ENCODE results near the gene ARHGEF35. TPM values are rescaled to one million over a fixed set of nuclear protein-coding genes. Genes with fewer than 3 reads are reported as not detected.
"Not testable (repeated sequence)": the region's sequence is repeated elsewhere in the genome, so short reads cannot be mapped to it uniquely, and the experiment has no call there.

The ARHGEF35 gene
- polyA plus RNA-seq (ENCODE audit: insufficient read length in 3 of 3): 10 to 100 TPM; 18.4 to 27.3 (median 19.5) TPM
- long read RNA-seq, donor 1, transcript ARHGEF35-201 (2 exons, 2,431 nt): major isoform, 8 of 8 reads
- long read RNA-seq, donor 1, partial matches to known transcripts: 0 of 8 reads
- long read RNA-seq, donor 1, other reads (novel, unspliced or antisense): 0 of 8 reads
- long read RNA-seq, donor 2, transcript ARHGEF35-201 (2 exons, 2,431 nt): major isoform, 8 of 8 reads
- long read RNA-seq, donor 2, partial matches to known transcripts: 0 of 8 reads
- long read RNA-seq, donor 2, other reads (novel, unspliced or antisense): 0 of 8 reads
- long read RNA-seq, donor 3, transcript ARHGEF35-201 (2 exons, 2,431 nt): major isoform, 9 of 9 reads
- long read RNA-seq, donor 3, partial matches to known transcripts: 0 of 9 reads
- long read RNA-seq, donor 3, other reads (novel, unspliced or antisense): 0 of 9 reads
- long read RNA-seq, donor 4, transcript ARHGEF35-201 (2 exons, 2,431 nt): major isoform, 9 of 9 reads
- long read RNA-seq, donor 4, partial matches to known transcripts: 0 of 9 reads
- long read RNA-seq, donor 4, other reads (novel, unspliced or antisense): 0 of 9 reads
- long read RNA-seq, donor 5: 0 reads
- long read RNA-seq, donor 6, transcript ARHGEF35-201 (2 exons, 2,431 nt): major isoform, 15 of 15 reads
- long read RNA-seq, donor 6, partial matches to known transcripts: 0 of 15 reads
- long read RNA-seq, donor 6, other reads (novel, unspliced or antisense): 0 of 15 reads
- long read RNA-seq, donor 7, transcript ARHGEF35-201 (2 exons, 2,431 nt): major isoform, 7 of 7 reads
- long read RNA-seq, donor 7, partial matches to known transcripts: 0 of 7 reads
- long read RNA-seq, donor 7, other reads (novel, unspliced or antisense): 0 of 7 reads
- long read RNA-seq, donor 8, partial matches to known transcripts: 0 of 2 reads
- long read RNA-seq, donor 8, other reads (novel, unspliced or antisense): 0 of 2 reads
- long read RNA-seq, donor 9, transcript ARHGEF35-201 (2 exons, 2,431 nt): major isoform, 9 of 9 reads
- long read RNA-seq, donor 9, partial matches to known transcripts: 0 of 9 reads
- long read RNA-seq, donor 9, other reads (novel, unspliced or antisense): 0 of 9 reads
- long read RNA-seq, donor 10, transcript ARHGEF35-201 (2 exons, 2,431 nt): major isoform, 10 of 10 reads
- long read RNA-seq, donor 10, partial matches to known transcripts: 0 of 10 reads
- long read RNA-seq, donor 10, other reads (novel, unspliced or antisense): 0 of 10 reads
- long read RNA-seq, donor 11, partial matches to known transcripts: 0 of 3 reads
- long read RNA-seq, donor 11, other reads (novel, unspliced or antisense): 0 of 3 reads
- long read RNA-seq, donor 12, transcript ARHGEF35-201 (2 exons, 2,431 nt): major isoform, 14 of 25 reads
- long read RNA-seq, donor 12, partial matches to known transcripts: 11 of 25 reads
- long read RNA-seq, donor 12, other reads (novel, unspliced or antisense): 0 of 25 reads
- long read RNA-seq, donor 13, partial matches to known transcripts: 0 of 1 reads
- long read RNA-seq, donor 13, other reads (novel, unspliced or antisense): 0 of 1 reads
- long read RNA-seq, donor 14, transcript ARHGEF35-201 (2 exons, 2,431 nt): major isoform, 22 of 38 reads
- long read RNA-seq, donor 14, partial matches to known transcripts: 16 of 38 reads
- long read RNA-seq, donor 14, other reads (novel, unspliced or antisense): 0 of 38 reads
- long read RNA-seq, donor 15, transcript ARHGEF35-201 (2 exons, 2,431 nt): major isoform, 9 of 9 reads
- long read RNA-seq, donor 15, partial matches to known transcripts: 0 of 9 reads
- long read RNA-seq, donor 15, other reads (novel, unspliced or antisense): 0 of 9 reads
- long read RNA-seq, donor 16, transcript ARHGEF35-201 (2 exons, 2,431 nt): major isoform, 6 of 6 reads
- long read RNA-seq, donor 16, partial matches to known transcripts: 0 of 6 reads
- long read RNA-seq, donor 16, other reads (novel, unspliced or antisense): 0 of 6 reads

GRCh38 chr7:144195212-144195872 lies at the start of gene ARHGEF35:
Gene ARHGEF35 (minus strand): TSS chr7:144195833. CDS start chr7:144188383, 7,450 bp downstream.
- DNase-seq: not testable (repeated sequence)

DNA sequence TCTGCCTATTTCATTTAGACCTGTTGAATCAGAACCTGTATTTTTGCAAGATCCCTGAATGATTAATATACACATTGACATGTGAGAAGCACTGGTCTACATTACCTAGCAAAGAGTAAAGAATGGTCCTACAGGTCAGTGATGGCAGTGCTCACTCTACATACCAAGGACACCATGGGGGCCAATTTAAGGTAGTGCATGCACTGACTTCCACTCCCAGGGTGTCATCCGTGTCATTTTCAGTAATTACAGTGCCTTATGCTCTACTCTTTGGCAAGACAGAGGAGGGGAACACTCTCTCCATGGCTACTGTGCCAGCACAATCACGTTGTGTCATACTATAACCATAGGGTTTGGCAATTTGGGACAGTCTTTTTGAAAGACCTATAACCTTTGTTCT lies 49.7 kb upstream of the ARHGEF35 start:
- DNase-seq: not testable (repeated sequence)

DNA sequence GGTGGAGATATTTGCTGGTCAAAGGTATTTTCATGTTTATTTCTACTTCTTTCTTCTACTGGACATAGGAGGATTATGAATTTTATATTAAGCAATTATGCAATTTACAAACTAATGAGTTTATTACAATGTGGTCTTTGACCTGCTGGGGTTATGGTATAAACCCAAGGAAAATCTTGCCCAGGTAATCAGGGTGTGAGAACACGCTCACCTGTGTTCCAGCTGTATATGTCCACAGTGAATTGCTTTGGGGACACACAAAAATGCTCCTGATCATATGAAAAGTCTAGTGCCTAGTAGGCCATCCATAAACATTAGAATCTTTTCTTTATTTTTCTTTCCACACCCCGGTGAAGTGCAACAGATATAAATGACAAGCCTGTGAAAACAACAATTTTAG lies 43.7 kb upstream of the ARHGEF35 start, which contains the start of gene OR2A42:
Gene OR2A42 (minus strand): TSS at position 241 of the 400 bp plus-strand sequence. CDS start 6,762 bp downstream, outside the sequence.
- DNase-seq: not testable (repeated sequence)

DNA sequence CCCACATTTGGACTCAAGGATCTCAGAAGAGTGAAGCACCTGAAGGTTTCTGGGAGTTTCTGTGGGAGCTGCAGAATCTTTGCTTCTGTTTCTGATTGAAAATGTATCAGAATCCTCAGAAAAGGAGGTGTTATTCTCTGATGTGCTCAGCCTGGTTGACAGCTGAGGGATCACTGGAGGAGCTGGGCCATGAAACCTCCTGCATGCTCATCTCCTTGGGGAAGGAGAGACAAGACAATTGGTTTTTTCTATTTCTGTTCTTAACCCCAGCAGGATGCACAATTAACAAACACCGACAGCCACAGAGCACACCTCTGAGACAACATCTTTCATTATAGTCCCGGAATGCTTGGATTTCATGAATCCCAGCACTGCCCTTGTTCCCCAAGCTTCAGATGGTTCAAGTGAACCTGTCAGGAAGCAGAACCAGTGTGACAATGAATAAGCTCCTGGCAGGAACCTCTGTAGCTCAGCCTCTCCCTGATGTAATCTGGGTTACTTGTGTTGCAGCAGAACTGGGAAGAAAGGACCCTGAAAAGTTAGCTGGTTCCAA lies 43.0 kb upstream of the ARHGEF35 start:
- DNase-seq: not testable (repeated sequence)

GRCh38 chr7:144233039-144233438 lies 37.4 kb upstream of the ARHGEF35 start:
- not testable (repeated sequence) for DNase-seq

DNA sequence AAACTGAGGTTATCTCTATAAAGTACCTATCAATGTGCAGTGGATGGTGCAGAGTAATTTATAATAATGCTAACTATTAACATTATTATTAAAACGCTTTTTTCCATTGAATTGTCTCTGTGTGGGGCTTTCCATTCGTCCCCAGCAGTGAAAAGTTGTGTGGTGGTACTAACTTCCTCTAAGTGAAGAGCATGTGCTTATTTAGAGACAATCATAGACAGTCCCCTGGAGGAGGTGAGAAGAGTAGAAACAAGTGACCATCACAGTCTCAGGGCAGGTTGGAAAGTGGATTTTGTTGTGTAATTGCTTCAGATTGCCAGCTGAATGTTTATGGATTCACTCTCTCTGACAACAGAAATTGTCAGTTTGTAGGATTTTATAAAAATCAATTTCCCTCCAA lies 35.4 kb upstream of the ARHGEF35 start:
- DNase-seq: not testable (repeated sequence)

DNA sequence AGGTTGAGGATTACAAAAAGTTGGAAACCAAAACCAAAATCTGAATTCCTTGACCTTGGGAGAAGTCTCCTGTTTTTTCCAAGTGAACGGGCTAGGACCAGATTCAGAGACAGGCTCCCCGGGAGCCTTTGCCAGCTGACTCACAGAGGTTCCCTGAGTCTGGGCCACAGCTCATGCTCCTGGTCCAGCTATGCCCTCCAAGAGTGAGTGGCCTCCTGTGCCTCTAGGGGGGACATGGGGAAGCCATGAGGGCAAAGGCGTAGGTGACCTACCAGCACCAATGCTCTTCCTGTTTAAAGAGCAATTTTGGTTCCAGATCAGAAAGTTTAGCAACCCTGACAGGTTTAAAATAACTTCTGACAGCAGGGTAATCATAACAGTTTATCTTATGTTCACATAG lies 33.2 kb upstream of the ARHGEF35 start:
- not testable (repeated sequence) for DNase-seq

DNA sequence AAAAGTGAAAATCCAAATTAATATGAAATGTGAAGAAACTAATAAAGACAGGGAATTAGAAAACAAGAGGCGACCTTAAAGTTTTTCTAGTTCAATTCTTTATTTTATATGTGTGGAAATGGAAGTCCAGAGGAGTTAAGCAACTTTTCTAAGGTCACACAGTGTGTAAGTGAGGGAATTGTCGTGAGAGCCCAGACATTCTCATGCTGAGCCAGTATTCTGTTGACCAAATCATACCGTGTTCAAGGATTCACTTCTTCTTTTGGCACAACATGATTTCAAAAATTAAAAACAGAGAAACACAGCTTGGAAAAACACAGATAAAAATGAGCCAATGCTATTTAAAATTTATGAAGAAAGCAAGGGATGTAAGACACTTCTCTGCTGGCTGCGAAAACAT lies 31.2 kb upstream of the ARHGEF35 start:
- DNase-seq: not testable (repeated sequence)

DNA sequence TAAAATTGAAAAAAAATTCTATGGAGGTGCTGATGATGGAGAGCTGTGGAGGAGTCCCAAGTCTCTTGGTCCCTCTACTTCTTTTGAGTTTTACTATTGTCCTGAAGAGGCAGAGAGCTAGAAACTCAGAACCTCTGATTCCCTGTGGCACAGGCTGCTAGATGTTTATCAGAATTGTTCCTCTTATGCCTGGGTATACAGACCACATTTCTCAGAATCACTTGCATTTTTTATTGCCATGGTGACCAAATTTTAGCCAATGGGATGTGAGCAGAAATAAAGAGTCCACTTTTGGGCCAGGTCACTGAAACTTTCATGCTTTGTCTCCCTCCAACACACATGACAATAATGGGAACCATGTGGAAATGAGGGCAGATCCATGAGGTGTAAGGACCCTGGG lies 28.0 kb upstream of the ARHGEF35 start:
- DNase-seq: not testable (repeated sequence)

GRCh38 chr7:144220531-144220930 lies 24.9 kb upstream of the ARHGEF35 start:
- not testable (repeated sequence) for DNase-seq

DNA sequence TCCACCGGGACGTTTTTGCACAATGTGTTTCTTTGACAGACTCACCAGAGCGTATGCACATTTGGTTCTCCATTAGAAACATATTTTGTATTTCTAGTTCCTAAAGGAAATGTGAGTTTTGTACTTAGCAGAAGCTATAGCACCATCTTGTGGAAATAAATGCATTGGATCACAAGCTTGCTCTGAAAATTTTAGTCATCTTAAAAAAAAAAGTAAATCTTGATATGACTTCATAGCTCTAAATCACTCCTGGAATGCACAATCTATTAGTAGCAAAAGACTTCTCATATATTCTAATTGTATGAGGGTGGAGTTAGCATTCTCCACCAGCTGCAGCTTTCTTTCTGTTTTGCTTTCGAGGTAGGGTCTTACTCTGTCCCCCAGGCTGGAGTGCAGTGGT lies 23.5 kb upstream of the ARHGEF35 start:
- DNase-seq: not testable (repeated sequence)

DNA sequence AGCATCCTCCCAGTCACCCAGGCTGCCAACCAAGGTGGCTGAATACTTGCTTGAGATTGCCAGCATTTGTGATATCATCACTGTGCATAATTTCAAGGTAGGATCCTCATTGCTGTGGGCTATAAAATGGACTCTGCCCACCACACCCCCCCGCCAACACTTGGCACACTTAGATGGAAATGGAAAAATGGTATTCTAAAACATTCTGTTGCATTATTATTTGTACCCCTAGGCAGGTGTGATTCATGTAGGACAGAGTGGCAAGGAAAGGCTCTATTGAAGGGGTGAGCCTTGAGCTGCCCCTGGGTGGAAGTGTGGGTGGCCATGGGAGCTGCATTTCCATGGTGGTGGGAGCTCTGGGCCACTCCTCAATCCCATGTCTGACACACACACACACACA lies 22.9 kb upstream of the ARHGEF35 start:
- not testable (repeated sequence) for DNase-seq

DNA sequence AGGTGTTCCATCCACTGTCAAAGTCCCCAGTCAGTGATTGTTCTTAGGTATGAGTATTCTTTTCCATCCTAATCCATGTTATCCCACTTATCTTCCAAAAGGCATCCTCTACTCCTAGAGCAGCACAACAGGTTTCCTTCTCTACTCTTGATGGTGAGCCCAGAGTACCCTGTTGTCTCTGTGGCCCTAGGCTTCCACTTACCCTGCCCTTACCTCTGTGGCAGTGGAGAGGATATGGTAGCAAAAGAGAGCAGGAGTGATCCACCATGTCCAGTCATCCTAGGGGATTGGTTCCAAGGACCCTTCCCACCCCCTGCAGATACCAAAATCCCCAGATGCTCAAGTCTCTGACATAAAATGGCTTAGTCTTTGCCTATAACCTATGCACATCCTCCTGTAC lies 21.6 kb upstream of the ARHGEF35 start:
- not testable (repeated sequence) for DNase-seq

- DNase-seq: not testable (repeated sequence)
These were observed 9.7 kb upstream of the ARHGEF35 start for GRCh38 chr7:144205306-144205705.

DNA sequence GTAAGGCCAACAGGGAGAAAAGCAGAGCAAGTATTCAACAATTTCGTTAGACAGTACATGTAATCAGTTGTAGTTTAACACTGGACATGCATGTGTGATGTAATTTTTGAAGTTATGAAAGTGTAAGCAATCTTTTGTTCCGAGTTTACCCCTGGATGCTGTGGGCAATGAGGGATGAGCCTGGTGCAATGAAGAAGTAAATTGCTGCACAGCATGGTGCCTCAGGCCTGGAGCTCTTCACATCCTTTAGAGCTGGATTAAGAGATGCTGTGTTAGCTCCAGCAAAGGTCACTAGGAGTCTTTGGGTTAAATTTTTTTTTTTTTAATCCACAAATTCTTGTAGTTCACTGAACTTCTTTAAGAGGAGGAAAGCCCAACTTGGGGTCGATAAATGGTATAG lies 7.5 kb upstream of the ARHGEF35 start:
- not testable (repeated sequence) for DNase-seq

DNA sequence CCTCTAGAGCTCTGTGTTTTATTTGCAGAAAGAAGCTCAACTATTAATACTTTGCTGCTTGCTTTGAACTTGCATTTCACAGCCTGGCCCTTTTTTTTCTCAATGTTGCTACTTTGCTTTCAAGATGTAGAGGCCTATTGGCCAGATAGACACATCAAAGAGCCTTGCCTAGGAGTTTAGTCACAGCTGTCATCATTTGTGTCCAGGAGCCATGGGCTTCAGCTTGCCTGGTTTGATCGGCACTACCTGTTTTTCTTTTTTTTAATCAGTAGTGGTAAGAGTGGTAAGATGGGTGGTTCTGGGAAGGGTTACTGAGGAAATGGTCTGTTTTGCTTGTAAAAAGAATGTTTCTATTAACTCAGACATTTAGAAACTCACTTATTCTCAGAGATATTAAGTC lies 6.3 kb upstream of the ARHGEF35 start:
- DNase-seq: not testable (repeated sequence)

DNA sequence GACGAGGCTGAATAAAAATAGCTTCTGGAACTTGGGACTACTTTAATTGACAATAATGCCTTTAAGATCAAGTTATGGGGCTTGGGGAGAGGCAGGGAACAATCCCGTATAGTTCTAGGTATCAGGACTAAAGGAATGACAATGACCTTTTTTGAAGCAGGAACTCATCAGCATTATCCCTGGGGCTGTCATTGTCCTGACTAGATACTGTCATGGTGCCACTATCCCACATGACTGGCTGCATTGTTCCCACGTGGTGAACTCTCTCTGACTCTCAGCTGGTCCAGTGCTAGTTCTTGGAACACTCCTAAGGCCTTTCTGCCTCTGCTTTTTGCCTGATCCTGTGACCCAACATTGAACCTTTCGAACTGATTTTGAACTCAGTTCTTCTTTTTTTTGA lies 3.3 kb upstream of the ARHGEF35 start:
- not testable (repeated sequence) for DNase-seq

DNA sequence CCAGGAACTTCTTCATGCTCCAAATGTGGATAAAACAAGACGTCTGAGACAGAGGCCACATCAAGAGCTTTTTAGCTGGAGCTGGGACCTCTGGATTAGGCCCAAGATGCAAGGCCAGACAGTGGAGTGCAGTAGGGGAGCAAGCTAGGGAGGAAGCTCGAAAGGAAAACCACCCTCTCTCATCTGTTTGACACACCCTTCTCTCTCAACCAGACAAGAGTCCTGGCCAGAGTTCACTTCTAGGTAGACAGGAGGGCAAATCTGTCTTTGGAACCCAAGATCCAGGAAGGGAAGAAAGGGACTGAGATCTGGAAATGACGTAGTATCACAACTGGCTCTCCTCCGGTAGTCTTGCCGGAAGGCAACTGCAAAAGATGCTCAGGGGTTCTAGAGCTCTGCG lies 1.2 kb downstream of the ARHGEF35 start:
- DNase-seq: not testable (repeated sequence)

- DNase-seq: not testable (repeated sequence)
These were observed 1.9 kb downstream of the ARHGEF35 start for GRCh38 chr7:144193782-144194181.
